ENCODE results near the gene ONECUT1.

Gene ONECUT1

GRCh38 chr15:52710050-52710707, 80.0 kb downstream of the ONECUT1 start:
- no peak for DNase-seq (ENCODE audit: low read depth)

GRCh38 chr15:52709187-52709981, 80.8 kb downstream of the ONECUT1 start:
- DNase-seq (ENCODE audit: low read depth): no peak
- H3K4me3 ChIP-seq (replicated peaks; ENCODE audit: low read depth, low read length): no peak overlapping the region
- TF ChIP-seq CTCF (IDR thresholded peaks at IDR 0.05; ENCODE audit: low read length, missing control alignments): no peak

More at GRCh38 chr15:52710050-52710707, 80.0 kb downstream of the ONECUT1 start:
- no peak for TF ChIP-seq CTCF (IDR thresholded peaks at IDR 0.05; ENCODE audit: low read length, missing control alignments)
- no peak overlapping the region for H3K4me3 ChIP-seq (replicated peaks; ENCODE audit: low read depth, low read length)

All from fibroblast of pulmonary artery (primary cell).